ENCODE data around the gene ARSI.

The ARSI gene

DNA sequence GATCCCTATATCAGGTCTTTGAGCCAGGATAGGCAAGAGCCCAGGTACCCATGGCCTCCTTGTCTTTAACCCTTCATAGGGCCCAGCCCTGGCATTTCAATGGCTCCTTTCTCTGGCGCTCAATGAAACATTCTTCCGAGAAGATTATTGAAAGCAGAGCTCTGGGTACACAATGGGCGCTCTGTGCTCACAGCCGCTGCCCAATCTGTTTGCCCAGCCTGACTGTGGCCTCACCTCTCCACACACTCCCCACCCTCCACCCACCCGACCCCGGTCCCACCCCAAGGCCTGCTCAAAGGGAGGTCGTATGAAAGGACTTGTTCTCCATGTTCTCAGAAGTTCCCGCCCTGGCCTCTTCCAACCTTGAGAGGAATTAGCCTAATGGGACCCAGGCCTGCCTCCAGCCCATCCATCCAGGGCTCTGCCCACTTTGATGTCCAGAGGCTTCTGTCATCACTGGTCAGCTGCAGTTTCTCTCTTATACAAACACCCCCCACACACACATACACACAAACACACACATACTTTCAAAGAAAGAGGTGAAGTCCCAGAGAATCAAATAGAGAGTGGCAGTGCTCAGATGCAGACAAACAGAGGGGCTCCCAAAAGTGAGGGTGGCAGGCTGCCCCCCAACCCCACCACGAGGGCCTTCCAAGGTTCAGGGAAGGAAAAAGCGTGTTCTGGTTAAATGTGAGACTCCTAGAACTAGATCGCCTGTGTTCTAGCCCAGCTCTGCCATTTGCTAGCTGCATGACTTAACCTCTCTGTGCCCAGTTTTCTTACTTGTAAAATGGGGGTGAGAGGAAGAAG lies 5.1 kb upstream of the ARSI start:
- FAIRE-seq: no peak

DNA sequence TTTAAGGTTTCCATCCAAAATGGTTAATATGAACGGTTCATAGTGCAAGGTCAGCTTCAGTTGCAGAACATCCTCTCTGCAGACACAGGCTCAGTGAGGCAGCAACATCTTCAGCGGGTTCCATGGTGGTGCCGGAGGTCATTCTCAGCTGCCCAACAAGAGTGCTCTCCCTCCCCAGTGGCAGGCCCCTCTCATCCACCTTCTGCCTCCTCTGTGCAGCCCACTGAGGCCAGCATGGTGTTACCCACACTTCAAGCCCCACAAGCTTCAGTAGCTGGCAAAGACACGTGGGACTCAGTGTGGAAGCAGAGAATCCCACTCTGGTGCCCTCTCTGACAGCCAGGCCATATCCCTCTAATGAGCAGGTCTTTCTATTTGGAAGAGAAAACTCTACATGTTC lies 4.1 kb upstream of the ARSI start:
- FAIRE-seq: no peak

DNA sequence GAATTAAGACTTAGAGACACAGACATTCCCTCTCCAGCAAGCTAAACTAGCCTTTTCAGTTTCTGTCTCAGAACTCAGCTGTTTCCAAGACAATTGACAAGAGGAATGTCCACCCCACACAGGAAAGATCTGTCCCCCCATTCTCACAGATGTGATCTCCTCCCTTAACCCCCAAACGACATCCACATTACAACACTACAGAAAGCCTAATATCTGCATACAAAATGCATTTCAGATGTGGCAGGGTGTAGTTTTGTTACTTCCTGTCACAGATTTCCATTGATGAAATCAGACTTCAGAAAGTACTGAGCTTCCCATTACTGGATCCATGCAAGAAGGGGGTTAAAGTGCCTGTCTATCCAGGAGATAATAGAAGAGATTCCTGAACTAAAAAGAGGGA lies 2.9 kb upstream of the ARSI start:
- FAIRE-seq: no peak

GRCh38 chr5:150305095-150305494 lies 2.4 kb upstream of the ARSI start:
- no peak for FAIRE-seq

DNA sequence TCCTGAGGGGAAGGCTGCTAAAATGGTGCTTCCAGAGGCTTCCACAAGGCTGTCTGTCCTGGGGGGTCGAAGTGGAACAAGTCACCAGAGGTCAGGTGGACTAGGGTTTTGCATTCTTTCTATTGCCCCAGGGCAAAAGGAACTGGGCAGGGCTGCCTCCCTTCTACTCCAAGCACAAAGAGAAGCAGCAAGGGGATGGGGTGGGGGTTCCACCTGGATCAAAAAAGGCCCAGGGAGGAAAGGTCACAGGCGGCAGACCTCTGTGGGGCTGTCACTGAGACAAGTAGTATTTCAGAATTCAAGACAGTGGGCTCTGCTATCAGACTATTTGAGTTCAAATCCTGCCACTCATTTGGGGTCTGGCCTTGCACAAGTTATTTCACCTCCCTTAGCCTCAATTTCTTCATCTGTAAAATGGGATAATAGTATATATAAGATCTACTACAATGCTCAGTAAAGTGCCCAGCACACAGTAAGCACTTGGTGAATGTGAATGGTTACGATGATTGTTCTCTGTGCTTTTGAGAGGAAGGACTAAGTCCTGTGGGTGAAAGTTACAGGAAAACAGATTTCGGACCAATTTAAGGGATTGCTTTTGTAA lies 1.9 kb upstream of the ARSI start:
- FAIRE-seq: no peak

- peak; percentile 13 for FAIRE-seq
Observed at GRCh38 chr5:150303660-150304386, 1.1 kb upstream of the ARSI start.

DNA sequence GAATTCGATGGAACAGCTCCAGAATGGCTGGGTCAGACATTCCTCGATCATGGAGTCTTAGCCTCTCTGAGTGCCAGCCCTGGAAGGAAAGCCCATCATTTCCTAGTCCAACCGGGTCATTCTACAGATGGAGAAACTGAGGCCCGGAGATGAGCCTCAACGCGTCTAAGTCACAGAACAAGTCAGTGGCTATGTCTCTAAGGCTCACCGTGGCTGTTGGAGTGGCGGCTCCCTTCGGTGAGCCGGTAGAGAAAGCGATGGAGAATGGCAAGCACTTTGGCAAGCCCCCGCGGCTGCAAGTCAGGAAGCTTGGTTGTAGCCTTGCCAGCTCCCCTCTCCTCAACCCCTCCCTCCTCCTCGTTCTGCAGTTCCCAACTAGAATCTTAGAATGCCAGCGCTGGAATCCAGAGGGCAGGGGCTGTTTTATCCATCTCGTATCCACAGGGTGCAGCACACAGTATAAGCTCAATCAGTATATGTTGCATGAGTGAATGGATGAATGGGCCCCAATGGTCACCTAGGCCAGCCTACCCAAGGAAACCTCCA lies 438 bp upstream of the ARSI start:
- no peak for FAIRE-seq

GRCh38 chr5:150301901-150302300 lies 804 bp downstream of the ARSI start:
- FAIRE-seq: peak; percentile 23

DNA sequence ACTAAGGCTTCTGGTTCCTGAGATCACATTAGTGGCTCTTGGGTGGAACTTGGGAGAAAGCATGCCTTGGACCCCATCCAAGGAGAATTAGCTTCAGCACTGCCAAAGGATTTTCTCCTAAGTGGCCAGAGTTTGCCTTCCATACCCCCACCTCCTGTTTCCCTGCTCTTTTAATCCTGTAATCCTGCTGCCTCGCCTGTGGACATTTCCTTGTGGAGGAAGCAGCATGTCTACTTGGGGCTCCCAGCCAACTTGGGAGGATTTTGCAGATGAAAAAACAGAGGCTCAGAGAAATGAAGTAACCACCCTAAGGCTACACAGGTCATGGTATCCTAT lies 1.6 kb downstream of the ARSI start:
- FAIRE-seq: no peak

DNA sequence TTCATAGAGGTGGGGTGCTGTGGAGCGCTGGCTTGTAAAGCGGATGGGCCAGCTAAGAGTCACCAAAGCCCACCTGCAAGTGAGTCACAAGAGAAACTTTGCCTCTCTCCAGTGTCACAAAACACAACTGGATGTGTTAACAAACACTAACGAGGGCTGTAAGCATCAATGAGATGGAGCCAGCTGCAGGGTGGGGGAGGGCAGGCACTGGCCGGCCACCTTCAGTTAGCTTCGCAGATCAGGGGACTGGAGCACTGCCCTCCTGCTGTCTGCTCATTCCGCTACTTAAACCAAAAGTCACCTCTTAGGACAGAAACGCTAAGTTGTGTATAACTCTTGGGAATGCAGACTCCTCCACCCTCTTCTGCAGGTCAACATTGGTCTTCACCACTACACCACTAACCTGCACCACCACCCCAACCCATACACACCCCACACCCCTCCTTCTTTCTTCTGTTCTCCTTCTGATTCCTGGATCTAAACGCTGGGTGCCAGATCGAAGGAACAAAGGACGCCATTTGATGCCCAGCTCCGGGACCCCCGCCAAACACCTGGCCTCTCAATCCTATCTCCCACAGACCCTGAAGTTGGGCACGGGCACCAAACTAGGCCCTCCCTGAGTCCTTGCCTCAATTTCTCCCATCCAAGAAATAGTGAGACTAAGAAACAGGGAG lies 2.1 kb downstream of the ARSI start:
- peak; percentile 17 for FAIRE-seq

- no peak for FAIRE-seq
Observed at GRCh38 chr5:150299571-150300327, 3.0 kb downstream of the ARSI start.

- FAIRE-seq: peak; percentile 98
Observed at GRCh38 chr5:150298701-150299451, 3.8 kb downstream of the ARSI start.

DNA sequence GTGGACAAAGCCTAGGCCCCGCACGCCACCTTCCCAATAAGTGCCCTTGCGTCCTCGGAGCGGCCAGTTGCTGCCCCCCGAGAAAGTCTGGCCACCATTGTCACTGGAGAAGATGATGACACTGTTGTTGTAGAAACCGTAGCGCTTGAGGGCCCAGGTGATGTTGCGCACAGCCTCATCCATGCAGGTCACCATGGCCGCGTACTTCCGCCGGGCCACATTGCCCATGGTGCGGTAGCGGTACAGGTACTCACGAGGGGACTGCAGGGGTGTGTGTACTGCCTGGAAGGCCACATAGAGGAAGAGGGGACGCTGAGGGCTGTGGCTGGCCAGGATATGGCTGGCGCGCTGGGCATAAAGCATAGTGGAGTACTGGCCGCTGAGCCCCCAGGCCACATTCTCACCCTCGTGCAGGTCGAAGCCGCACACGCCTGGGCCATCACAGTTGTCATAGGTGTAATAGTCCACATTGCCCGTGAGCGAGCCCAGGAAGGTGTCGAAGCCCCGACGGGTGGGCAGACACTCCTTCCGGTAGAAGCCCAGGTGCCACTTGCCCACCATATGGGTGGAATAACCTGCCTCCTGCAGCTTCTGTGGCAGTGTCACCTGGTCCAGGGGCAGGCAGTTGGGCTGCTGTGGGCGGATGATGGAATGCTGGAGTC lies 4.6 kb downstream of the ARSI start:
- FAIRE-seq: no peak

GRCh38 chr5:150297236-150297890 lies 5.3 kb downstream of the ARSI start:
- no peak for FAIRE-seq

DNA sequence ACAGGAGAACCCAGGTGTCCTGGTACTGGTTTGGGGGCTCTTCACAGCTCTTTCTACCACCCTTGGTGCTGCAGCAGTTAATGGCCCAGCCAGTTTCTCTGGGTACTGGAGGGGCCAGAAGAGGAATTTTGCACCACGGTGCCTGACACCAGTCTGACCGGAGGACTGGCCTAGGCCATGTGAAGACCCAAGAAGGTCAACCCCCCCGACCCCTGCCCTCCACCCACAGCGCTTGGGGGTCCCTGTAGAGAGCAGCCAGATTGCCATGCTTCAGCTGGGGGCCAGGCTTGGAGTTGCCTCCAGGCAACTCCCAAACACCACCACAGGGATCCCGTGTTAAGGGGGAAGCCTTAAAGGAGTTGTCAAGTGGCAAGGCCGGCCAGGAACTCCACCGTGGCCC lies 6.2 kb downstream of the ARSI start:
- no peak for FAIRE-seq

DNA sequence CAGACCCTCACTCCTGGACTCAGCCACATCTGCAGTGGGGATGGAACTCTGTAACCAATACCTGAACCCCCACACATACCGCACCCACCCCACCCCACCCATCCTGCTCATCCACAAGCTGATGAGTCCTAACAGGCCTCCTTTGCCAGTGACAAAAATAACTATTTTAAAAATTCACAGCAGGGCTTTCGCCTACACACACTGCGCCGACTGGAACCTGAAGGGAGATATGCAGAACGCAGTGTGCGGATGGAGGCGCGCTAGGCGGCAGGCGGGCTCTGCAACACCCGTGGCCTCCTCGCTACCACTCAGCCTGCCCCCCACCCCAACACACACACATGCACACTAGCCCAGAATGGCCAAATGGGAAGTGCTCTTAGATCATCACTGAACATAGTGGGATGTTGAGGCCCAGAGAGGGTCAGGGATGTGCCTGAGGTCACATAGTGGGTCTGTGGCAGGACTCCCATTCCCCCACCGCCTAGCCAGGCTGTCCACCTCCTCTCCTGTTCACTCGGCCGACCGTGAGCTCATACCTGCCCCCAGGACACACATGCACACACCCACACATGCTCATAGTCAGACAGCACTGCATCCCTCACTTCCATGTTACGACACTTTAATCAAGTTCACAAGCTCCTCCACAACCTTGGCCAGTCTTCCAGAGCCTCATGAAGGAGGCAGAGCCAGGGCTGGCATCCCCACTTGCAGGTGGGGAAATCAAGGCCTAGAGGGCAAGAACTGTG lies 6.8 kb downstream of the ARSI start:
- no peak for FAIRE-seq

GRCh38 chr5:150295172-150295634 lies 7.5 kb downstream of the ARSI start:
- no peak for FAIRE-seq

- FAIRE-seq: no peak
Observed at GRCh38 chr5:150294551-150295071, 8.1 kb downstream of the ARSI start.

All from G401.6 (cell line).